Osteocyte (in vitro differentiated cells): ENCODE data around the gene TBC1D22B. TPM values are rescaled to one million over a fixed set of nuclear protein-coding genes. Genes with fewer than 3 reads are reported as not detected.

Experiments
- DNase-seq: peaks from one replicate; pipeline ENCODE4 v3.0.0; 2021; ENCODE audit warnings: mixed read lengths; ENCODE audit not compliant: unreplicated experiment; ENCODE audit errors: extremely low spot score
- H3K27ac Mint-ChIP-seq: one replicate; pipeline ENCODE4 v1.8.0; 2021; ENCODE audit warnings: mild to moderate bottlenecking, mixed read lengths; ENCODE audit not compliant: unreplicated experiment
- H3K27me3 Mint-ChIP-seq: one replicate; pipeline ENCODE4 v1.8.0; 2021; ENCODE audit warnings: mixed read lengths; ENCODE audit not compliant: unreplicated experiment
- H3K36me3 Mint-ChIP-seq: one replicate; pipeline ENCODE4 v1.8.0; 2021; ENCODE audit warnings: mixed read lengths; ENCODE audit not compliant: unreplicated experiment
- H3K4me1 Mint-ChIP-seq: one replicate; pipeline ENCODE4 v1.8.0; 2021; ENCODE audit warnings: mixed read lengths; ENCODE audit not compliant: unreplicated experiment
- H3K4me3 Mint-ChIP-seq: one replicate; pipeline ENCODE4 v1.8.0; 2021; ENCODE audit warnings: mild to moderate bottlenecking, moderate library complexity, mixed read lengths; ENCODE audit not compliant: unreplicated experiment
- H3K9me3 Mint-ChIP-seq: one replicate; pipeline ENCODE4 v1.8.0; 2021; ENCODE audit warnings: mixed read lengths; ENCODE audit not compliant: unreplicated experiment
- CTCF ChIP-seq: fragments of 200-600 bp; sonication (generic); IDR thresholded peaks from 2 replicates; pipeline ENCODE4 v1.5.0; 2021; ENCODE audit warnings: antibody characterized with exemption, mild to moderate bottlenecking, moderate library complexity
- total RNA-seq: library from RNA; stranded (reverse); gene quantifications from 2 replicates; pipeline ENCODE4 v1.2.1, GENCODE V29; 2021

TBC1D22B gene
- total RNA-seq, 1 donor from 2014 or later: 13.8 TPM

- peaks cover 46% of the 10 kb centered on the region for H3K4me1 Mint-ChIP-seq
- peaks cover 17% of the 10 kb centered on the region for H3K36me3 Mint-ChIP-seq
- TF ChIP-seq CTCF: no peak
- peak overlapping the region; percentile 82 for H3K27ac Mint-ChIP-seq
- DNase-seq: no peak
- H3K27me3 Mint-ChIP-seq: no peaks in the 10 kb centered on the region
- no peak overlapping the region for H3K4me3 Mint-ChIP-seq
- H3K9me3 Mint-ChIP-seq: no peaks in the 10 kb centered on the region
These were observed 63.1 kb downstream of the TBC1D22B start for GRCh38 chr6:37320646-37321045.

GRCh38 chr6:37321101-37321500 is 63.5 kb downstream of the TBC1D22B start:
- peaks cover 16% of the 10 kb centered on the region for H3K36me3 Mint-ChIP-seq
- peaks cover 49% of the 10 kb centered on the region for H3K4me1 Mint-ChIP-seq
- peak overlapping the region; percentile 82 for H3K27ac Mint-ChIP-seq
- no peaks in the 10 kb centered on the region for H3K27me3 Mint-ChIP-seq
- H3K9me3 Mint-ChIP-seq: no peaks in the 10 kb centered on the region
- no peak for TF ChIP-seq CTCF
- H3K4me3 Mint-ChIP-seq: no peak overlapping the region
- peak; percentile 6 for DNase-seq

- no peak for TF ChIP-seq CTCF
- peak overlapping the region; percentile 82 for H3K27ac Mint-ChIP-seq
- H3K27me3 Mint-ChIP-seq: no peaks in the 10 kb centered on the region
These were observed 64.2 kb downstream of the TBC1D22B start for GRCh38 chr6:37321516-37322415.

GRCh38 chr6:37323580-37323979 is 66.0 kb downstream of the TBC1D22B start:
- no peak overlapping the region for H3K4me3 Mint-ChIP-seq
- peaks cover 18% of the 10 kb centered on the region for H3K36me3 Mint-ChIP-seq

More at GRCh38 chr6:37321516-37322415, 64.2 kb downstream of the TBC1D22B start:
- H3K4me3 Mint-ChIP-seq: no peak overlapping the region
- H3K4me1 Mint-ChIP-seq: peaks cover 50% of the 10 kb centered on the region
- peak; percentile 63 for DNase-seq
- no peaks in the 10 kb centered on the region for H3K9me3 Mint-ChIP-seq
- H3K36me3 Mint-ChIP-seq: peaks cover 14% of the 10 kb centered on the region

More at GRCh38 chr6:37323580-37323979, 66.0 kb downstream of the TBC1D22B start:
- TF ChIP-seq CTCF: no peak
- peak overlapping the region; percentile 71 for H3K27ac Mint-ChIP-seq
- DNase-seq: no peak
- H3K4me1 Mint-ChIP-seq: peaks cover 62% of the 10 kb centered on the region
- no peaks in the 10 kb centered on the region for H3K27me3 Mint-ChIP-seq
- no peaks in the 10 kb centered on the region for H3K9me3 Mint-ChIP-seq
